Retinal pigment epithelial cell (primary cell): Measurements from ENCODE around the gene GHR.

Source experiments
- DNase-seq: peaks from one replicate; pipeline ENCODE4 v3.0.0-alpha.2; 2010; ENCODE audit warnings: low read depth
- H3K4me3 ChIP-seq: 2 replicates; pipeline ENCODE4 v1.5.1; 2011; ENCODE audit warnings: mild to moderate bottlenecking, low read length, control low read depth, moderate library complexity
- TF ChIP-seq, protein P1 (sequence below): conservative IDR thresholded peaks from 2 replicates; pipeline ENCODE4 v1.5.1; 2011; ENCODE audit warnings: low read depth, low read length, control low read depth, inconsistent platforms

The GHR gene

DNA sequence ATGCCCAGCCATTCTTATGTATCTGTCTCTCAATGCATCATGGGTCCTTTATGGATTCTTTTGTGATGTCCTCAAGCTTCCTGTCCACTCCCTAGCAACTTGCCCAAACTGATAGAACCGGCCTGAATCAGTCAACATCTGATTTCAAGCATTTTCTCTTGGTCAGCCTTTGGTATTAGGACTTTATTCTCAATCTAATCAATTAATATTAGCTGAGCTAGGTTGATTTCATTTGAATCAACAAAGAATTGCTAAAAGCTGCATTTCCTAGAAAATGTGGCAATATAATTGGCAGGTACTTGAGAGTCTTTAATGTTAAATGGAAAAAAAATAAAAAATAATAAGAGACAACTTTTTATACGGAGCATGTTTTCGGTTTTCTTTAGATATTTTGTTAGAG lies 121.8 kb downstream of the GHR start:
- TF ChIP-seq, protein P1, sequence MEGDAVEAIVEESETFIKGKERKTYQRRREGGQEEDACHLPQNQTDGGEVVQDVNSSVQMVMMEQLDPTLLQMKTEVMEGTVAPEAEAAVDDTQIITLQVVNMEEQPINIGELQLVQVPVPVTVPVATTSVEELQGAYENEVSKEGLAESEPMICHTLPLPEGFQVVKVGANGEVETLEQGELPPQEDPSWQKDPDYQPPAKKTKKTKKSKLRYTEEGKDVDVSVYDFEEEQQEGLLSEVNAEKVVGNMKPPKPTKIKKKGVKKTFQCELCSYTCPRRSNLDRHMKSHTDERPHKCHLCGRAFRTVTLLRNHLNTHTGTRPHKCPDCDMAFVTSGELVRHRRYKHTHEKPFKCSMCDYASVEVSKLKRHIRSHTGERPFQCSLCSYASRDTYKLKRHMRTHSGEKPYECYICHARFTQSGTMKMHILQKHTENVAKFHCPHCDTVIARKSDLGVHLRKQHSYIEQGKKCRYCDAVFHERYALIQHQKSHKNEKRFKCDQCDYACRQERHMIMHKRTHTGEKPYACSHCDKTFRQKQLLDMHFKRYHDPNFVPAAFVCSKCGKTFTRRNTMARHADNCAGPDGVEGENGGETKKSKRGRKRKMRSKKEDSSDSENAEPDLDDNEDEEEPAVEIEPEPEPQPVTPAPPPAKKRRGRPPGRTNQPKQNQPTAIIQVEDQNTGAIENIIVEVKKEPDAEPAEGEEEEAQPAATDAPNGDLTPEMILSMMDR: no peak
- DNase-seq: no peak

DNA sequence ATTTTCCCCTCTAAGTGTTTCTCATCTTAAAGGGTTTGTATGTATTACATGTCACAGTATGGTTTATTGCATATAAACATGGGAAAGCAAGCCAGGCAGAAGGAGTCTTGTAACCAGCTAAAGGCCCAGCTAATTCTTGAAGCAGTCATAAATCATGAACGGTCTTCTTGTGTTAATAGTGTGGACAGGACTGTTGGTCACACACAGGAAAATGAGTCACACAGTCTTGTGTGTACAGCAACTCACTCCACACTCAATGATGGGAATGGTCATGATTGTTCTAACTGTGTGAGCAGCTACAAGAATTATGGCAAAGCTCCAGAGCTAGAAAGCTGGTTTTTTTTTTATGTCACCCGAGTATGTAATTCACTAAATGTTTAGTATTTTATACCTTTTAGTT lies 123.9 kb downstream of the GHR start:
- DNase-seq: no peak
- no peak overlapping the region for H3K4me3 ChIP-seq
- TF ChIP-seq, protein P1: no peak

More for the DNA sequence above, 121.8 kb downstream of the GHR start:
- H3K4me3 ChIP-seq: no peak overlapping the region

DNA sequence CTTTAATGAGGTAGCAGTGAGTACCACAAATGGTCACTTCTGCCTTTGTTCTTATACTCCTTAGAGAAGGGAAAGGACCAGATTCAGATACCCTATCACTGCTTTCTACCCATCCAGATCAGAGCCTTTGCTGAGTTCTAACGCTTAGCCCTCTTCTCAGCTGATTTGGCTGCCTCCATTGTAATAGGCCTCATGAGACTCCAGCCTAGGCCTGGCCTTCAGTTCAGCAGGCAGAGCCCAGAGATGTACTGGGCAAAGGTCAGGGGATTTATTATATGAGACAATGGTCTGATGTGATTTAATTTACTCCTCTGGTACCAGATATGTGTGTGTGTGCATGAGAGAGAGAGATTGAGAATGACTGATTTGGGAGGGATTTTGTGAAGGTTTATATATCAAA lies 124.7 kb downstream of the GHR start:
- no peak for DNase-seq
- TF ChIP-seq, protein P1: no peak
- H3K4me3 ChIP-seq: no peak overlapping the region

DNA sequence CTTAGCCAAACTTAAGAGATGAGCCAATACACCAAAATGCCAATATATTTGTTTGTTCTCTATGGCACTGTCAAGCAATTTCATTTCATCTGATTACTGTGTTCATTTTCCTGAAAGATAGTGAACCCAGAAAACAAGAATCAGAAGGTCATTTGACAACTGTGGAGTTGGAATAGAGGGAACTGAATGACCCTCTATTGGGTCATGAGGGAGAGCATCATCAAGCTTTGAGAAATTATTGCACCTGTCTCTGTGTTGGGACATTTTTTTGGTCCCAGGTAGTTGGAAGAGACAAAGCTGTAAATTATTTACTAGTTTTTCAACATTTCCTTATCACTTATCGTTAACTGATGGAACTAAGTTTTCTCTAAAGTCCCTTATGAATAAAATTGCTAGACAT lies 129.4 kb downstream of the GHR start:
- H3K4me3 ChIP-seq: no peak overlapping the region
- DNase-seq: no peak
- TF ChIP-seq, protein P1: no peak

DNA sequence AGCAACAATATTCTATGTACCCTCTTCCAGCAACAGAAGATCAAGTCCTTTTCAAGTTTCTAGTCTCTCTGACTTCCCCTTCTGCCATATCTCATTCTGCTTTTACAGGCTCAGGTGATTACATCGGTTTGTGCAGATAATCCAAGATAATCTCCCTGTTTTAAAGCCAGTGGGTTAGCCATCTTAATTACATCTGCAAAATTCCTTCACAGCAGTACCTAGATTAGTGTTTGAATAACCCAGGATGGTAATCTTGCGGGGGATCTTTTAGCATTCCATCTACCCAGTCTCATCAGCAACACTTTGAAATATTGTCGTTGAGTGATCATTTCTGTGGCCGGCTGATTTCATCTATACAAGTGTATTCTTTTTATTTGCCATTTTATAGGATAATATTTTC lies 130.2 kb downstream of the GHR start:
- no peak for DNase-seq
- TF ChIP-seq, protein P1: no peak

DNA sequence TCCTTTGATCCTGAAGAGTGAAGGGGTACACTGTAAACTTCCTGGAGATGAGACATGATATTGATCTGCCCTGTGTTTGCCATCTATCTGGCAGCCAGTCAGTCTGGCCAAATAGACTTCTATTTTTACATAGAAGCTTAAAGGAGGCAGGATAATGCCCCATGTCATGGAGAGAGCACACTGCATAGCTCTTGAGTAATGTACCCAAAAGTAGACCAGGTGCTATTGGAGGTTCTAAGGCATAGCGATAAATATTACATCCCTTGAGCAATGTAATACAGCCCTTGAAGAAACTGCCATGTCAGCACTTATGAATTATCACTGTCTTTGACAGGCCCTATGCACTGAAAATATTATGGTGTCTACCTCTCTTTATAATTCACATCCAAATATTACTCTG lies 131.8 kb downstream of the GHR start:
- DNase-seq: no peak
- TF ChIP-seq, protein P1: no peak
- no peak overlapping the region for H3K4me3 ChIP-seq

More for the DNA sequence above, 130.2 kb downstream of the GHR start:
- H3K4me3 ChIP-seq: no peak overlapping the region

DNA sequence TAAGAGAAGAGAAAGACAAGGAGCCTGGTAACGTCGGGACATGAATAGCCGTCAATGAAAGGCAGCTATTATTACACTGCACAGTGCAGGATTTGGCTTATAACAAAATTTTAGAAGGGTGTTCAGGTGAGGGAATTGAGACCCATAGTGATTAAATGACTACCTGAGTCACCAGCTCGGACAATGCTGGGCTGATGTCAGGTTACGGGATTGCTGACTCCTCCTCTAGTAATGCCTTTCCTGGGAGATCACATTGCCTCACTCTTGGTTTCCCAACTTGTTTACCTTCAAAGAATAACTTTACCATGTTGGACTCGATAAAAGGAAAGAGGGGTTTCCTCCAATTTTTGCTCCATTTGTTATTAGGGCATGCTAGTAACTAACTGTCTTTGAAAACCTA lies 132.6 kb downstream of the GHR start:
- DNase-seq: no peak
- TF ChIP-seq, protein P1: no peak
- no peak overlapping the region for H3K4me3 ChIP-seq
